ENCODE data around the gene ASAH2B.
"Not testable (repeated sequence)": the region's sequence is repeated elsewhere in the genome, so short reads cannot be mapped to it uniquely, and the experiment has no call there.

The ASAH2B gene

GRCh38 chr10:50739618-50740292, at the start of gene ASAH2B:
ASAH2B (plus strand) TSS chr10:50739936; CDS start chr10:50745131, 5,195 bp downstream.
- DNase-seq: peak; percentile 41

- DNase-seq: not testable (repeated sequence)
Observed at GRCh38 chr10:50697819-50698218, 41.9 kb upstream of the ASAH2B start.

- not testable (repeated sequence) for DNase-seq
Observed at GRCh38 chr10:50701947-50702346, 37.8 kb upstream of the ASAH2B start.

GRCh38 chr10:50702997-50703396, 36.7 kb upstream of the ASAH2B start:
- DNase-seq: not testable (repeated sequence)

- not testable (repeated sequence) for DNase-seq
Observed at GRCh38 chr10:50704436-50705079, 35.2 kb upstream of the ASAH2B start.

- DNase-seq: not testable (repeated sequence)
Observed at GRCh38 chr10:50706006-50706405, 33.7 kb upstream of the ASAH2B start.

GRCh38 chr10:50710241-50710640, 29.5 kb upstream of the ASAH2B start:
- not testable (repeated sequence) for DNase-seq

GRCh38 chr10:50723812-50724211, 15.9 kb upstream of the ASAH2B start:
- DNase-seq: not testable (repeated sequence)

GRCh38 chr10:50728112-50728511, 11.6 kb upstream of the ASAH2B start:
- DNase-seq: not testable (repeated sequence)

- DNase-seq: not testable (repeated sequence)
Observed at GRCh38 chr10:50738987-50739617, 634 bp upstream of the ASAH2B start.

- no peak for DNase-seq
Observed at GRCh38 chr10:50740293-50740648, 535 bp downstream of the ASAH2B start.

GRCh38 chr10:50742820-50743219, 3.1 kb downstream of the ASAH2B start:
- not testable (repeated sequence) for DNase-seq

GRCh38 chr10:50766774-50767513, 27.2 kb downstream of the ASAH2B start:
- DNase-seq: not testable (repeated sequence)

GRCh38 chr10:50772042-50772441, 32.3 kb downstream of the ASAH2B start:
- not testable (repeated sequence) for DNase-seq

GRCh38 chr10:50774868-50775267, 35.1 kb downstream of the ASAH2B start:
- DNase-seq: not testable (repeated sequence)

- not testable (repeated sequence) for DNase-seq
Observed at GRCh38 chr10:50780036-50780435, 40.3 kb downstream of the ASAH2B start.

- not testable (repeated sequence) for DNase-seq
Observed at GRCh38 chr10:50782017-50782416, 42.3 kb downstream of the ASAH2B start.

GRCh38 chr10:50787962-50788361, 48.2 kb downstream of the ASAH2B start:
- not testable (repeated sequence) for DNase-seq

GRCh38 chr10:50788951-50789945, 49.5 kb downstream of the ASAH2B start:
- no peak for DNase-seq

GRCh38 chr10:50794490-50794889, 54.8 kb downstream of the ASAH2B start:
- no peak for DNase-seq

GRCh38 chr10:50796693-50797092, 57.0 kb downstream of the ASAH2B start:
- DNase-seq: no peak

- no peak for DNase-seq
Observed at GRCh38 chr10:50798297-50798696, 58.6 kb downstream of the ASAH2B start.
